ENCODE data around the gene AMH.
"Not testable (repeated sequence)": the region's sequence is repeated elsewhere in the genome, so short reads cannot be mapped to it uniquely, and the experiment has no call there.

The AMH gene

DNA sequence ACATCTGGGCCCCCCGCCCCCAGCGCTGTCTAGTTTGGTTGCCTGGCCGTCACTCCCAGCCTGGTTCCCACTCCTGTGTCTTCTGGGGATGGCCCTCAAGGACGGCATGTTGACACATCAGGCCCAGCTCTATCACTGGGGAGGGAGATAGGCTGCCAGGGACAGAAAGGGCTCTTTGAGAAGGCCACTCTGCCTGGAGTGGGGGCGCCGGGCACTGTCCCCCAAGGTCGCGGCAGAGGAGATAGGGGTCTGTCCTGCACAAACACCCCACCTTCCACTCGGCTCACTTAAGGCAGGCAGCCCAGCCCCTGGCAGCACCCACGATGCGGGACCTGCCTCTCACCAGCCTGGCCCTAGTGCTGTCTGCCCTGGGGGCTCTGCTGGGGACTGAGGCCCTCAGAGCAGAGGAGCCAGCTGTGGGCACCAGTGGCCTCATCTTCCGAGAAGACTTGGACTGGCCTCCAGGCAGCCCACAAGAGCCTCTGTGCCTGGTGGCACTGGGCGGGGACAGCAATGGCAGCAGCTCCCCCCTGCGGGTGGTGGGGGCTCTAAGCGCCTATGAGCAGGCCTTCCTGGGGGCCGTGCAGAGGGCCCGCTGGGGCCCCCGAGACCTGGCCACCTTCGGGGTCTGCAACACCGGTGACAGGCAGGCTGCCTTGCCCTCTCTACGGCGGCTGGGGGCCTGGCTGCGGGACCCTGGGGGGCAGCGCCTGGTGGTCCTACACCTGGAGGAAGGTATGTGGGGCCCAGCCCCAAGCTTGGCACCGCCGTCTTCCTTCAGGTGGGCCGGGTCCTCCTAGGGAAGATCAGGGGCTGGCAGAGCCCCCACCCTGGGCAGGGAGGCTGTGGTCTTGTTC, at the start of gene AMH:
TSS of gene AMH (plus strand) at position 314 of the 857 bp plus-strand sequence. CDS start at position 324, 10 bp downstream.
- no peak for DNase-seq

DNA sequence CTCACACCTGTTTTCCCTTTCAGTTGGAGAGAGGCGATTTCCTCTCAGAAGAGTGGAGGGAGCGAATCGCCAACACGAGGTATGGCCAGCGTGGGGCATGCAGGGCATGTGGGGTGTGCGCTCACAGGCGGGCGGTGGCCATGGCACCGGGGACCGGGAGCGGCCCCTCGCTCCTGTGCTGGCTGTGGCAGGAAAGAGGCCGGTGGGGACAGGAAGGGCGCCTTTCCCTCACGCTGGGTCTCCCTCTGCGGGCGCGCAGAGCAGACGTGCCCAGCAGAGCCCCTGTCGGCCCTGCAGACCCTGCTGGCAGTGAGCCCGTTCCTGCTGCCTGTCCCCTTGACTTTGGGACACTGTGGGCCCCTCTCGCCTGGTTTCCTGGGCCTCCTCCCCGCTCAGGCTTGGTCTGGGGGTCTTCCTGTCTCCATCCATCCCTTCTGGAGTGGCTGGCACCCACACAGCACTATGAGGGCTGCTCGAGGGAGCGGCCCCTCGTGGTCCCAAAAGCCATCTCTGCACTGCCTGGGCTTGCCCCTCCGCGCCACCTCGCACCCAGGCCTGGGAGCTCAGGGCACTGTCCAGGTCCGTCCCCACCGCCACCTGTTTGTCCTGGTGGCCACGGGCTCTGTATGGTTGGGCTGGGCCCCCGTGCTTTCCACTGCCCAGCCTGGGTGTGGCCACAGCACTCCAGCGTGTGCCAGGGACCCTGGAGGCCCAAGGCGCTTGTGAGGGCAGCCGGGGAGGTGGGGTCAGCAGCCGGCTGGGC, 49.1 kb upstream of the AMH start:
- DNase-seq: no peak

DNA sequence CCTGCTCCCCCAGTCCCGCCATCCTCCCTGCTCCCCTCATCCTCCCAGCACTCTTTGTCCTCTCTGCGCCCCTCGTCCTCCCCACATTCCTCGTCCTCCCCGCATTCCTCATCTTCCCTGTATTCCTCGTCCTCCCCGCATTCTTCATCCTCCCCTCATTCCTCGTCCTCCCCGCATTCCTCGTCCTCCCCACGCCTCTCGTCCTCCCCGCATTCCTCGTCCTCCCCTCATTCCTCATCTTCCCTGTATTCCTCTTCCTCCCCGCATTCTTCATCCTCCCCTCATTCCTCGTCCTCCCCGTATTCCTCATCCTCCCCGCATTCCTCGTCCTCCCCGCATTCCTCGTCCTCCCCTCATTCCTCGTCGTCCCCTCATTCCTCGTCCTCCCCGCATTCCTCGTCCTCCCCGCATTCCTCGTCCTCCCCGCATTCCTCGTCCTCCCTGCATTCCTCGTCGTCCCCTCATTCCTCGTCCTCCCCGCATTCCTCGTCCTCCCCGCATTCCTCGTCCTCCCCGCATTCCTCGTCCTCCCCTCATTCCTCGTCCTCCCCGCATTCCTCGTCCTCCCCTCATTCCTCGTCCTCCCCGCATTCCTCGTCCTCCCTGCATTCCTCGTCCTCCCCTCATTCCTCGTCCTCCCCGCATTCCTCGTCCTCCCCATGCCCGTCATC, 48.4 kb upstream of the AMH start:
- not testable (repeated sequence) for DNase-seq

DNA sequence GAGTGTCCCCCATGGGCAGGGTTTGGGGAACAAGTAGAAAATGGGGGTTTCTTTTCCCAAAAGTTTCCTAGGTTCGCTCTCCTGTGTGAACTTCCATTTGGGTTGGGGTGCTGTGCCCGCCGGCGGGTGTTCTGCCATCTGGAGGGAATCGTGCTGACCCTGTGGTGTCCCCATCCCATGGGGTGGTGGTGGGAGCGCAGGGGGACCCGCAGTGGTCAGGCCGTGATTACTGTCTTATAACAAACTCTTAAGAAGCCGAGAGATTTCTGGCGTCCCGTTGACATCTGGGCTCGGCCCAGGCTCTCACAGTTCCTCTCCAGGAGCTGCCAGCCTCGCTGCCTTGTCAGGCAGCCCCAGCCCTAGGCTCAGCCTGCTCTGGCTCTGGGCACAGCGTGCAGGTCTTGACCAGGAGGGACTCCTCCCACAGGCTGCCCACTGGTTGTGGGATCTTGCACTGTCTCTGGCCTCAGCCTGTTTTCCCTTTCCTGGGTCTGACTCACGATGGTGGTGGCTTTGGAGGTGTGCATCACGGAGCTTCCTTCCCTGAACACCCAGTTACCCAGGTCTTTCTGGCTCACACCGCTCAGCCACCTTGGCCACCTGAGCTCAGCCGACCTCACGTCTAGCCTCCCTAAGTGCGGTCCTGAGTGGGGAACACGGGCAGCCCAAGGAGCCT, 47.5 kb upstream of the AMH start:
- no peak for DNase-seq

DNA sequence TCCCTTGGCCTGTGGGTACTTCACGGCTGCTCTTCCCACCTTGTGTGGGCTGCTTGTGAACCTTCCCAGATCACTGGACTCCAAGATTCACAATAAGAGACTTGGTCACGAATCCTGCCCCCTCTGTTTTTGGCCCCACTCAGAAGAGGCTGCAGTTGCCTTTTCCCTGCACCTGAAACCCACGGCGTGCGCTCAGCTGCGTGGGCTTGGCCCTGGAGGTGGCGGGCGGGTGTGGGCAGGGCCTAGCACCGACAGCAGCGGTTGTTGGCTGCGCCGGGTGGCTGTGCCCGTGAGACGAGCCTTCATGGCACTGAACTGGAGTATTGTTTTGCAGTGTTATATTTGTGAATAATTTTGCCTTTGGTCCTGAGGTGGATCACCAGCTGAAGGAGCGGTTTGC, 46.8 kb upstream of the AMH start:
- DNase-seq: no peak

DNA sequence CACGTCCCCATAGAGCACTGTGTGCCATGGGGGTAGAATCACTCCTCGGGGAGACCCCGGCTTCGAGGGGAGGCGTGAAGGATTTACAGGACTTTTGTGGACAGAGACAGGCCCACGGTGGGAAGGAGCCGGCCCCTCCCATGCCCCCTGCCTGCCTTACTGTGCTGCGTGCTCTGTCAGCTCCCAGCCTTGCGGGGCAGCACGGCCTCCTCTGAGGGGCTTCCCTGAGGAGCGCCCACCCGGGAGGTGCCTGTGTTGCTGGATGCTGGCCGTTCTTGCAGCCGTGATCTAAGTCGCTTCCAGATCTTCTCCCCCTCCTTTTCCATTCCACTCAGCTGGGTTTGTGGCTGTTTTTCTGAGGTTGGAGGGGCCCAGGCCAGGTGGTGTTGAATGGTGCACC, 42.1 kb upstream of the AMH start:
- DNase-seq: no peak

DNA sequence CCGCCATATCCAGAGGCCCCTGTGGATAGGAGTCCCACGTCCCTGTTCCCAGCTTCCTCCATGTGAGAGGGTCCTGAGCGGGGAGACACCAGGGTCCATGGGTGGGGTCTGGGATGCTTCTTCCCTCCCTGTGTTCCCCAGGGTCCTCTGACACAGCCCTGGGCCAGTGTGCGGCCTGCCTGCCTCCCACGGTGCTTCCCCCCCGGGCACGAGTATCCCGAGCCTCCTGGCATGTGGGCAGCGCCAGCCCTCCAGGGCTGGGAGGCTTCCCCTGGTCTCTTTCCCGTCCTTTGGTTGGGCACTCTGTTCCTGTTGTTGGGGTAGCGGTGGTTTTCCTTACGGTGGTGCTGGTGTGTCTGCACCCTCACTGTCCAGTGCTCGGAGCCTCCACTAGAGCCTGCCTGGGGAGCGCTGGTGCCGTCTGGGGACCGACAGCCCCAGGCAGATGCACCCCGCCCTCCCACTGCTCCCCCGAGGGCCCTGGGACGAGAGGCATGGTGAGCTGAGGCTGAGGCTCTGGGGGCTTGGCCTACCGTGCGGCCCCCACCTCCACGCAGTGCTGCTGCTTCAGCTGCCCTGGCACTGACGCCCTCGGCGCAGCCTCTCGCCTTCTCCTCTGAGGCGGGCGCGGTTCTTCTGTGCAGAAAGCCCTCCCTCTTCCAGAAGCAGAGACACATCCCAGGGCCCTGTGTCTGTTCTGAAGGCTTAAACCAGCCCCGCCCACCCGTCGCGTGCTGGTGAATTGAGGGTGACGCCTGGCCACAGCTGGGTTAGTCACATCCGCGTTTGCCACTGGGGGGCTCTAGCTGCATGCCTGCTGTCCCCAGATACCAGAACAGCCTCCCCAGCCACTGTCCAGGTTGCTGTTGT, 40.9 kb upstream of the AMH start:
- no peak for DNase-seq

DNA sequence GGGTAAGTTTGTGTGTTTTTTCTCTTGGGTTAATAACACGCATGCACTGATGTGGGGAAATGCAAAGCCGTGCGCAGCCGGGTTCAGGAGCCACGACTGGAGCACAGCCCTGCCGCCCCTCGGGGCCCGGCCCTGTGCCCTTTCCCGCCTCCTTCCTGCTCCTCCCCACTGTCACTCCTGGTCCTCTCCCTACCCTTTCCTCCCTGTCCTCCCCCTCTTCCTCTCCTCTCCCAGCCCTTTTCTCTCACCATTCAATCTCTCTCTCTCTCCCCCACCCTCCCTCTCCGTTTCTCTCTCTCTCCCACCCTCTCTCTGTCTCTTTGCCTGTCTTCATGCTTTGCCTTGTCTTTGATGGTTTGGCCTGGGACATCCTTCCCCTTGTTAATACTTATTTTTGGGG, 40.1 kb upstream of the AMH start:
- no peak for DNase-seq

DNA sequence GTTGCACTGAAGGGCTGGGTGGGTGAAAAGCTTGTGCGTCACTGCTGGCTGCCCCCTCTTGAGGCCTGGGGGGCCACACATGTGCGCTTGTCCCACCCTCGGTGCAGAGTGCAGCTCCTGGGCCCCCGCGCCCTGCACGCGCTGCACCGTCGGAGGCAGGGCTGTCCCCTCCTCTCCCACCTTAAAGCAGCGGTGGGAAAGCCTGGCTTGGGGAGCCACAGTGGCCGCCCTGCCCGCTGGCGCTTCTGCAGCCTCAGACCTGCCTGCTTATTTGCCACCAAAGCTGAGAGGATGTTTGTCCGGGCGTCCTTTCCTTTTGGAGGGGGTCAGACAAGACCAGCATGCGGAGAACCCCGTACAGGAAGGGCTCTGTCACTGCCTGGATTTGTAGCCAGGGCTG, 39.7 kb upstream of the AMH start:
- no peak for DNase-seq

DNA sequence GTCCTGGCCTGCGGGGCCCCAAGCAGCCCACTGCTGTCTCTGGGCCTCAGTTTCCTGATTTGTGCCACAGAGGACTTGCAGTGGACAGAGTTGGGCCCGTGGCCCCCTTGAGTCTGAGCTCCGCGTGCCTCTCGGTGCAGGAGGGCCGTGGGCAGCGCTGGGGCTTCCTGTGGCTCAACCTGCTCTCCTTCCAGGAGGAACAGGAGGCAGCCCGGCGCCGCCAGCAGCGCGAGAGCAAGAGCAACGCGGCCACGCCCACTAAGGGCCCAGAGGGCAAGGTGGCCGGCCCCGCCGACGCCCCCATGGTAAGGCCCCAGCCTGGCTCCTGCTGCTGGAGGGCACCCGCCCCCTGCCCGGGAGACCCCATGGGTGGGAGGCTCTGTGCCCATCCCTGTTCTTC, 38.9 kb upstream of the AMH start:
- no peak for DNase-seq

DNA sequence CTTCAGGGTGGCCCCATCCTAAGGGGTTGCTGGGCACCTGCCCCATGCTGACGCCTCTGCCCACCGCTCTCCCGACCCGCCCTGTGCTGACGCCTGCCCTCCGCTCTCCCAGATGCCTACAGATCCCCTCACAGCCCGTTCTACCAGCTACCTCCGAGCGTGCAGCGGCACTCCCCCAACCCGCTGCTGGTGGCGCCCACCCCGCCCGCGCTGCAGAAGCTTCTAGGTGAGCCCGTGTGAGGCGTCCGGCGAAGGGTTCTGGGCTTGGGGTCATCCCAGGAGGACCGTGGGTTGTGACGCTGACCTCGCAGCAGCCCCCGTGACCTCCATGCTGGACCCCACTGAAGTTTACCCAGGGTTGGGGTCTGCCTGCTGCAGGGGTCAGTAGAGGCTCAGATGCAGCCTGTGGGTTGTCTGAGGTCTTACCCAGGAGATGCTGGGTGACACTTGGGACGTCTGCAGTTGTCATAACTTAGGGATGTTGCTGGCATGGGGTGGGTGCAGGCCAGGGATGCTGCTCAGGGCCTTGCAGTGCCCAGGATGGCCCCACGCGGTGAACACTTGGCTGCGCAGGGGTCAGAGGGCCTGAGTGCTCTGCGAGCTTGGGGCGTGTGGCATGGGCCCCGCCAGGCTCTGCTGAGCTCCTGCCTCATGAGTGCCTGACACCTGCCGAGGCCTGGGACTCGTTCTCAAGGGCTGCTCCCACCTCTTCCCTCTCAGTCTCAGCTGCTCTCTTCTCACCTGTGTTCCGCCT, 38.0 kb upstream of the AMH start:
- no peak for DNase-seq

DNA sequence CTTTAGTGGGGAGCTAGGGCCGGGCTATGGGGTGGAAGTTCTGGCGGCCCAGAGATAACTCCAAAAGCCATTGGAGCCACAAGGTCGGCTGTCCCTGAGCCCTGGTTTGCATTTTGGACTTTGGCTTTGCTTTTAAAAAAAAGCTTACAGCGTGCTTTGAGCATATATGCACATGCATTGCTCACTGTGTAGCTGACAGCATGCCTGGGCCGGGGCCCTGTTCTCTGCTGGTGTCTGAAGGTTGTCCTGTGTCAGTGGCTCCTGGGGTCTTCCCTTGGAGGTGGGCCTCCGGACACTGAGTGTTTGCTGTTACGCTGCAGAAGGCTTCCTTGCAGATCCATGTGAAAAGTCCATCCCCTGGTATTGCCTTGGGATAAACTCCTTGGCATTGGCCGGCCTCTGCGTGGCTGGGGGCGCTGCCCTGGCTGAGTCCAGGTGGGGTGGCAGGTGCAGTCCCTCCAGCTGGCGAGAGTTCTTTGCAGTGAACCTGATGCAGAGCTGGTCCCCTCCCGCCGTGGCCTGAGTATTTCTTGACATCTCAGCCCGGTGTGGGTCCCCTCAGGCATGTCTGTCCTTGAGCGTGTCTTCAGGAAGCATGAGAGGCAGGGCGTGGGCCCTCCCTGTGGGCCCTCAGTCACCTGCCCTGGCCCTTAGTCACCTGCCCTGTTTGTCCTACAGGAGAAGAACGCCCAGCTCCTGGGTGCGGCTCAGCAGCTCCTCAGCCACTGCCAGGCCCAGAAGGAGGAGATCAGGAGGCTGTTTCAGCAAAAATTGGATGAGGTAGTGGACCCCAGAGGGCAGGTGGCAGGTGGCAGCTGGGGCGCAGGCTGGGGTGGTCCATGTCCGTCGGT, 36.0 kb upstream of the AMH start:
- DNase-seq: no peak

DNA sequence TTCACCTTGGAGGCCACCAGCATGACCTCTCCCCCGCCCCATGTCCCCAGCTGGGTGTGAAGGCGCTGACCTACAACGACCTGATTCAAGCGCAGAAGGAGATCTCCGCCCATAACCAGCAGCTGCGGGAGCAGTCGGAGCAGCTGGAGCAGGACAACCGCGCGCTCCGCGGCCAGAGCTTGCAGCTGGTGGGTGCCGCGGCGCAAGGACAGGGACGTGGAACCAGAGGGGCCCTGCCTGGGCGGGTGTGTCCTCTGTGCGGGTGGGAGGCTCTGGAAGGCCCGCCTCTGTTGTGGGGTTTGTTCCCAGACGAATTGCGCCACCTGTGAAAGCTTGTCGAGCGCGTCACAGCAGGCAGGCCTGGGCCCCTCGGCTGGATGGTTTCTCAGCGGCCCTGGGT, 35.3 kb upstream of the AMH start:
- DNase-seq: no peak

DNA sequence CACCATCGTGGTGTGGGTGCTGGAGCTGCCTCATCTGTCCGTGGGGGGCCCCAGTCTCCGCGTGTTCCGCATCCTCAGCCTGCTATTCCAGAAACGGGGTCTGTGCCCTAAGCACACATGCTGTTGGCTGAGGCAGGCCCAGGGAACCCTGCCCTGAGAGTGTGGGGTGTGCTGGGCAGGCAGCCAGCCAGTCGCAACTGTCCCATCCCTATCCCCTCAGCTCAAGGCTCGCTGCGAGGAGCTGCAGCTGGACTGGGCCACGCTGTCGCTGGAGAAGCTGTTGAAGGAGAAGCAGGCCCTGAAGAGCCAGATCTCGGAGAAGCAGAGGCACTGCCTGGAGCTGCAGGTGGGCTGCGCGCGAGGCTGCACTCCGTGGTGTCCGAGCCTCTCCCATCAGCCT, 34.9 kb upstream of the AMH start:
- no peak for DNase-seq

DNA sequence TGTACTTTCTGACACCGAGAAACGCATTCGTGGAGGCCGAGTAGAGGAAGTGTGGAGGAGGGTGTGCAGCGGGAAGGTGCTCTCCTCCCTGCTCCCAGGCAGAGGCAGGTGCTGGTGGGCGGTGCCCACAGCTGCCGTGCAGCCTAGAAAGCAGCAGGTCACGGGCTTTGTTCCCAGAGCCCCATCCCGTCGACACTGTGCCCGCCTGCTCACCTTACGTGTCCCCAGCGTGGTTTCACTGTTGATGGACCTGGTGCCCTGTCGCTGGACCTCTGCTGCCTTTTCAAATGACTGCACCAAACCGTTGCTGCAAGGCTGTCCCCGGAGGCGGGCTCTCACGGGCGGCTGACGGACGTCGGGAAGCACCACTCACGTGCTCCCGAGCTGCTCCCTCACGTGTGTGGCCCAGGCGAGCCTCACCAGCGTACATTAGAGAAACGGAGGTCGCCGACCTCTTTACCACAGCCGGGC, 33.8 kb upstream of the AMH start:
- DNase-seq: no peak

DNA sequence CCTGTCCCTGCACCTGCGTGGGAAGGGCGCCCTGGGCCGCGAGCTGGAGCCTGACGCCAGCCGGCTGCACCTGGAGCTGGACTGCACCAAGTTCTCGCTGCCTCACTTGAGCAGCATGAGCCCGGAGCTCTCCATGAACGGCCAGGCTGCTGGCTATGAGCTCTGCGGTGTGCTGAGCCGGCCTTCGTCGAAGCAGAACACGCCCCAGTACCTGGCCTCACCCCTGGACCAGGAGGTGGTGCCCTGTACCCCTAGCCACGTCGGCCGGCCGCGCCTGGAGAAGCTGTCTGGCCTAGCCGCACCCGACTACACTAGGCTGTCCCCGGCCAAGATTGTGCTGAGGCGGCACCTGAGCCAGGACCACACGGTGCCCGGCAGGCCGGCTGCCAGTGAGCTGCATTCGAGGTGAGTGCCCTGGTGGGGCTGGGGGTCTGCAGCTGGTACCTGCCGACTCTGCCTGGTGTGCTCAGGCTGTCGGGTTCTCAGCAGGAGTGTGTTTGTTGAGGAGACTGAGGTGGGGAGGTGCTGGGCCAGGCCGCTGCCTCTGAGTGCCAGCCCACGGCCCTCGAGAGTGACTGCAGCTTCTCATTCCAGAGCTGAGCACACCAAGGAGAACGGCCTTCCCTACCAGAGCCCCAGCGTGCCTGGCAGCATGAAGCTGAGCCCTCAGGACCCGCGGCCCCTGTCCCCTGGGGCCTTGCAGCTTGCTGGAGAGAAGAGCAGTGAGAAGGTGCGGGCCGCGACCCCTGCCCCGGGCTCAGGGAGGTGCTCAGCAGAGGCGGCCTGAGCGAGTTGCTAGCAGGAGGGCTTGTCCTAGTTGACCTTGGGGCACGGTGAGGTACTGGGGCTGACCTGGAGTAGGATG, 32.5 kb upstream of the AMH start:
- no peak for DNase-seq

DNA sequence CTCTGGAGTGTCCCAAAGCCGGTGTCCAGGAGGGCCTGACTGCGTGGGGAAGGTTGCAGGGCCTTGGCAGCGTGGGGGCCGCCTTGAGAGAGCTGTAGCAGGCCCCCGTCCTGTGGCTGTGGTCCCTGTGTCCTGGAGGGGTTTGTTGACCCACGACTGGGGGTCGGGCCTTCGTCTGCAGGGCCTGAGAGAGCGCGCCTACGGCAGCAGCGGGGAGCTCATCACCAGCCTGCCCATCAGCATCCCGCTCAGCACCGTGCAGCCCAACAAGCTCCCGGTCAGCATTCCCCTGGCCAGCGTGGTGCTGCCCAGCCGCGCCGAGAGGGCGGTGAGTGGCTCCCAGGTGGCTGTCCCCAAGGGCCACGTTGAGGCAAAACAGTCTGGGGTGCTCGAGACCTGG, 31.5 kb upstream of the AMH start:
- no peak for DNase-seq

DNA sequence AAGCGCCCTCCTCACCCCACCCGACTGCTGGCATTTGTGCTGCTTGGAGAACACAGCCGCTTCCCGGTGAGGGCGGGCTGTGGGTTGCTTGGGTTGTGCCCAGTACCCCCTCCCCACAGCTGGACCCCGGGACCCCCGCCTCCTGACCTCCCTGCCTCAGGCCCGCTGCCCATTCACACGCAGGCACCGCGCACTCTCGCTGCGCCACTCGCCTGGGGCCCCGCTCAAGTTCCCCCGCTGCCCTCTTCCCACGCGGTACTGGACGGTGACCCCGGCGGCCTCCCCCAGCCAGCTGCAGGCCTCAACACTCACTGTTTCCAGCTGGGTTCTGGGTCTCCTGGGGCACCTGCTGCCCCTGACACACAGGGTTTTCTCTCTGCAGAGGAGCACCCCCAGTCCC, 29.4 kb upstream of the AMH start:
- DNase-seq: no peak

DNA sequence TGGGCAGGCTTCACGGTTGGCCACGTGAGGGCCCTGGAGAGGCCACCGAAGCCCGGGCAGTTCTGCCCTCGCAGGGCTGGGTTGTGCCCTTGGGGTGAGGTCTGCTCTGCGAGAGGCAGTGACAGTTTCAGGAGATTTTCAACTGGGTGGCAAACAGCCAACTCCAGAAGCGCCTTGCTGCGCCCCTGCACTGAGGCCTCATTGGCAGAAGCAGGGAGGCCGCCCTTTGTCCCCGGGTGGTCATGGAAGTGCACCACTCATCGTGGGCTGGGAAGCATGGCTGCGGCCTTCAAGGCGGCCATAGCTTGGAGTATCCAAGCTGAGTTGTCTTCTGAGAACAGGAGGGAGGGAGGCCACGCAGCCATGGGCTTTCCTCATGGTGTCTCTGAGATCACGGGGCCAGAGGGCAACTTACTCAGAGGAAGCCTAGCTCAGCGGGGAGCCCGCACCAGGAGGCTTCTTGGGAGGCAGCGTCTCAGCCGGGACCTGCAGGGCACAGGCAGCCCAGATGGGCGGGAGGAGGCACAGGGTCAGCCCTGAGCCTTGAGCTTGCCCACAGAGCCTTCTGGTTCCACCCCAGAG, 27.8 kb upstream of the AMH start:
- DNase-seq: no peak
